H9 (cell line): ENCODE measurements around the gene PUS3. TPM values are rescaled to one million over a fixed set of nuclear protein-coding genes. Genes with fewer than 3 reads are reported as not detected.

Source experiments
- DNase-seq: peaks from one replicate; pipeline ENCODE4 v3.0.0-alpha.2; 2017
- H2AFZ ChIP-seq: one replicate; pipeline ENCODE4 v1.6.1; 2013; ENCODE audit warnings: mild to moderate bottlenecking, low read length, control low read depth, moderate library complexity
- H2AK5ac ChIP-seq: 2 replicates; pipeline ENCODE4 v1.6.1; 2013; ENCODE audit warnings: low read length, control low read depth, mixed read lengths; ENCODE audit not compliant: insufficient read length
- H2BK120ac ChIP-seq: one replicate; pipeline ENCODE4 v1.6.1; 2013; ENCODE audit warnings: low read depth, mild to moderate bottlenecking, low read length, control low read depth, inconsistent platforms; ENCODE audit not compliant: poor library complexity, severe bottlenecking
- H2BK12ac ChIP-seq: 2 replicates; pipeline ENCODE4 v1.6.1; 2013; ENCODE audit warnings: low read length, control low read depth, mixed read lengths, low read depth; ENCODE audit not compliant: insufficient read length
- H2BK15ac ChIP-seq: 2 replicates; pipeline ENCODE4 v1.6.1; 2013; ENCODE audit warnings: low read depth, low read length, control low read depth
- H2BK20ac ChIP-seq: one replicate; pipeline ENCODE4 v1.6.1; 2013; ENCODE audit warnings: low read depth, mild to moderate bottlenecking, low read length, control low read depth, inconsistent platforms; ENCODE audit not compliant: poor library complexity, severe bottlenecking
- H2BK5ac ChIP-seq: 2 replicates; pipeline ENCODE4 v1.6.1; 2013; ENCODE audit warnings: low read length, control low read depth, mixed read lengths; ENCODE audit not compliant: insufficient read length
- H3K14ac ChIP-seq: 2 replicates; pipeline ENCODE4 v1.6.1; 2013; ENCODE audit warnings: low read length, control low read depth; ENCODE audit not compliant: insufficient read depth
- H3K18ac ChIP-seq: 2 replicates; pipeline ENCODE4 v1.6.1; 2013; ENCODE audit warnings: low read depth, mild to moderate bottlenecking, mixed read lengths, low read length, control low read depth; ENCODE audit not compliant: insufficient read length
- H3K23ac ChIP-seq: 2 replicates; pipeline ENCODE4 v1.6.1; 2013; ENCODE audit warnings: low read length, control low read depth, mixed read lengths, low read depth; ENCODE audit not compliant: insufficient read length
- H3K23me2 ChIP-seq: 2 replicates; pipeline ENCODE4 v1.6.1; 2013; ENCODE audit warnings: low read depth, mild to moderate bottlenecking, mixed read lengths, low read length, control low read depth; ENCODE audit not compliant: insufficient read length, poor library complexity, severe bottlenecking
- H3K27ac ChIP-seq: 2 replicates; pipeline ENCODE4 v1.5.1; 2013; ENCODE audit warnings: low read length, control low read depth, mixed read lengths, low read depth; ENCODE audit not compliant: insufficient read length
- H3K27me3 ChIP-seq: 2 replicates; pipeline ENCODE4 v1.6.1; 2013; ENCODE audit warnings: low read length, control low read depth, inconsistent platforms; ENCODE audit not compliant: insufficient read depth
- H3K4ac ChIP-seq: 2 replicates; pipeline ENCODE4 v1.6.1; 2013; ENCODE audit warnings: low read depth, mild to moderate bottlenecking, control low read depth, inconsistent platforms, low read length, moderate library complexity
- H3K4me1 ChIP-seq: 2 replicates; pipeline ENCODE4 v1.6.1; 2013; ENCODE audit warnings: low read length, control low read depth, inconsistent platforms; ENCODE audit not compliant: insufficient read depth
- H3K4me2 ChIP-seq: 2 replicates; pipeline ENCODE4 v1.6.1; 2013; ENCODE audit warnings: low read length, control low read depth, mixed read lengths; ENCODE audit not compliant: insufficient read length, insufficient read depth
- H3K56ac ChIP-seq: 2 replicates; pipeline ENCODE4 v1.6.1; 2013; ENCODE audit warnings: low read depth, mild to moderate bottlenecking, mixed read lengths, low read length, control low read depth; ENCODE audit not compliant: insufficient read length
- H3K79me1 ChIP-seq: 2 replicates; pipeline ENCODE4 v1.6.1; 2013; ENCODE audit warnings: low read depth, mild to moderate bottlenecking, moderate library complexity, low read length, control low read depth, inconsistent platforms; ENCODE audit not compliant: insufficient read depth, poor library complexity, severe bottlenecking
- H3K79me2 ChIP-seq: 2 replicates; pipeline ENCODE4 v1.6.1; 2013; ENCODE audit warnings: low read length, control low read depth, inconsistent platforms; ENCODE audit not compliant: insufficient read depth
- H3K9ac ChIP-seq: 2 replicates; pipeline ENCODE4 v1.6.1; 2013; ENCODE audit warnings: low read length, control low read depth, mixed read lengths; ENCODE audit not compliant: insufficient read length; ENCODE audit errors: extremely low read depth
- H3K9me3 ChIP-seq: one replicate; pipeline ENCODE4 v1.6.1; 2013; ENCODE audit warnings: low read depth, low read length, inconsistent platforms; ENCODE audit not compliant: control insufficient read depth
- H3T11ph ChIP-seq: one replicate; pipeline ENCODE4 v1.6.1; 2013; ENCODE audit warnings: mild to moderate bottlenecking, low read length, control low read depth, inconsistent platforms
- H4K20me1 ChIP-seq: one replicate; pipeline ENCODE4 v1.6.1; 2013; ENCODE audit not compliant: control insufficient read depth, insufficient read length, insufficient read depth
- H4K5ac ChIP-seq: 2 replicates; pipeline ENCODE4 v1.6.1; 2013; ENCODE audit warnings: low read depth, mild to moderate bottlenecking, mixed read lengths, low read length, control low read depth; ENCODE audit not compliant: insufficient read length
- H4K8ac ChIP-seq: replicated peaks from 2 replicates; pipeline ENCODE4 v1.6.1; 2013; ENCODE audit warnings: low read length, control low read depth, mixed read lengths, low read depth; ENCODE audit not compliant: insufficient read length
- H4K91ac ChIP-seq: 2 replicates; pipeline ENCODE4 v1.6.1; 2013; ENCODE audit warnings: low read depth, mild to moderate bottlenecking, moderate library complexity, mixed read lengths, low read length, control low read depth; ENCODE audit not compliant: insufficient read length
- H3K27ac Mint-ChIP-seq, 3 experiments: 2 replicates in 2 of 3; 3 replicates in 1 of 3; pipeline ENCODE4 v1.8.0; 2020 to 2021; ENCODE audit warnings: mixed read lengths in 3 of 3, mild to moderate bottlenecking in 1 of 3, moderate library complexity in 1 of 3
- H3K27me3 Mint-ChIP-seq: 2 replicates; pipeline ENCODE4 v1.8.0; 2021; ENCODE audit warnings: low read depth, mild to moderate bottlenecking, moderate library complexity, mixed read lengths
- H3K36me3 Mint-ChIP-seq, 3 experiments: 2 replicates in 2 of 3; 3 replicates in 1 of 3; pipeline ENCODE4 v1.8.0; 2020 to 2021; ENCODE audit warnings: low read depth in 3 of 3, mixed read lengths in 3 of 3; ENCODE audit not compliant: insufficient read depth in 1 of 3
- H3K4me1 Mint-ChIP-seq, 2 experiments: 2 replicates each; pipeline ENCODE4 v1.8.0; 2020; ENCODE audit warnings: mixed read lengths in 2 of 2
- H3K4me3 Mint-ChIP-seq, 2 experiments: 2 replicates in 1 of 2; 3 replicates in 1 of 2; pipeline ENCODE4 v1.8.0; 2020 to 2021; ENCODE audit warnings: mild to moderate bottlenecking in 2 of 2, mixed read lengths in 2 of 2, moderate library complexity in 1 of 2
- H3K9me3 Mint-ChIP-seq, 2 experiments: 2 replicates in 1 of 2; 3 replicates in 1 of 2; pipeline ENCODE4 v1.8.0; 2020; ENCODE audit warnings: mild to moderate bottlenecking in 2 of 2, mixed read lengths in 2 of 2, moderate library complexity in 1 of 2
- WGBS: extraction: QIAGEN DNeasy Blood & Tissue Kit; methylation state at CpG from one replicate; pipeline ENCODE4 v1.1.7; 2013; ENCODE audit warnings: missing lambda C conversion rate, low lambda C conversion rate, mixed read lengths; ENCODE audit not compliant: insufficient read length; ENCODE audit errors: extremely low coverage; 5-methylcytosine and 5-hydroxymethylcytosine counted together
- total RNA-seq: library from RNA; stranded (reverse); gene quantifications from 2 replicates; pipeline ENCODE4 v1.2.1, GENCODE V29; 2021
- TF ChIP-seq, protein P1 (sequence below): fragments of 200-600 bp; sonication (generic); conservative IDR thresholded peaks from 3 replicates; pipeline ENCODE4 v1.8.0; 2021; ENCODE audit warnings: antibody characterized with exemption, mild to moderate bottlenecking

The PUS3 gene
- total RNA-seq, 1 experiment from 2014 or later = 20.0 TPM

GRCh38 chr11:125952559-125952958 lies 49.6 kb upstream of the PUS3 start:
- Mint-ChIP-seq H3K36me3 (peaks cover 0 to 15% (median 0%) of the 10 kb centered on the region in 3 experiments; a peak in 4 of 7 replicates), H3K27me3 (no peaks in the 10 kb centered on the region; the same call in 1 of the 2 replicates), H3K9me3 (no peaks in the 10 kb centered on the region), H3K27ac (no peak overlapping the region), H3K4me3 (no peak overlapping the region), H3K4me1 (peaks cover 8 to 12% of the 10 kb centered on the region in 2 experiments)
- H3K23ac ChIP-seq = no peak overlapping the region
- H2BK12ac ChIP-seq = no peak overlapping the region
- no peak overlapping the region for H4K8ac ChIP-seq
- H2AFZ ChIP-seq = no peak overlapping the region
- DNase-seq = no peak
- H2BK5ac ChIP-seq = no peak overlapping the region
- H3K18ac ChIP-seq = no peak overlapping the region
- H3K23me2 ChIP-seq = no peaks in the 10 kb centered on the region
- H3K9me3 ChIP-seq = no peaks in the 10 kb centered on the region
- H2BK20ac ChIP-seq = no peak overlapping the region
- H3K27ac ChIP-seq = no peak overlapping the region
- no peak overlapping the region for H3K4ac ChIP-seq
- H4K91ac ChIP-seq = no peak overlapping the region
- no peak overlapping the region for H3K4me2 ChIP-seq
- H3K79me2 ChIP-seq = no peaks in the 10 kb centered on the region
- H4K5ac ChIP-seq = no peak overlapping the region
- no peak overlapping the region for H3K9ac ChIP-seq
- no peak overlapping the region for H3K14ac ChIP-seq
- TF ChIP-seq, protein P1, sequence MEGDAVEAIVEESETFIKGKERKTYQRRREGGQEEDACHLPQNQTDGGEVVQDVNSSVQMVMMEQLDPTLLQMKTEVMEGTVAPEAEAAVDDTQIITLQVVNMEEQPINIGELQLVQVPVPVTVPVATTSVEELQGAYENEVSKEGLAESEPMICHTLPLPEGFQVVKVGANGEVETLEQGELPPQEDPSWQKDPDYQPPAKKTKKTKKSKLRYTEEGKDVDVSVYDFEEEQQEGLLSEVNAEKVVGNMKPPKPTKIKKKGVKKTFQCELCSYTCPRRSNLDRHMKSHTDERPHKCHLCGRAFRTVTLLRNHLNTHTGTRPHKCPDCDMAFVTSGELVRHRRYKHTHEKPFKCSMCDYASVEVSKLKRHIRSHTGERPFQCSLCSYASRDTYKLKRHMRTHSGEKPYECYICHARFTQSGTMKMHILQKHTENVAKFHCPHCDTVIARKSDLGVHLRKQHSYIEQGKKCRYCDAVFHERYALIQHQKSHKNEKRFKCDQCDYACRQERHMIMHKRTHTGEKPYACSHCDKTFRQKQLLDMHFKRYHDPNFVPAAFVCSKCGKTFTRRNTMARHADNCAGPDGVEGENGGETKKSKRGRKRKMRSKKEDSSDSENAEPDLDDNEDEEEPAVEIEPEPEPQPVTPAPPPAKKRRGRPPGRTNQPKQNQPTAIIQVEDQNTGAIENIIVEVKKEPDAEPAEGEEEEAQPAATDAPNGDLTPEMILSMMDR = no peak
- no peak overlapping the region for H2BK15ac ChIP-seq
- no CpG with 5 or more reads among the region's 2 CpGs for WGBS
- H3K79me1 ChIP-seq = no peaks in the 10 kb centered on the region
- no peak overlapping the region for H2BK120ac ChIP-seq
- no peaks in the 10 kb centered on the region for H4K20me1 ChIP-seq
- H3K27me3 ChIP-seq = no peaks in the 10 kb centered on the region
- no peak overlapping the region for H3K56ac ChIP-seq
- no peak overlapping the region for H3T11ph ChIP-seq
- no peak overlapping the region for H2AK5ac ChIP-seq
- H3K4me1 ChIP-seq = no peaks in the 10 kb centered on the region
